Measurements from ENCODE around the gene CEP250.
"Not testable (repeated sequence)": the region's sequence is repeated elsewhere in the genome, so short reads cannot be mapped to it uniquely, and the experiment has no call there.

The CEP250 gene

DNA sequence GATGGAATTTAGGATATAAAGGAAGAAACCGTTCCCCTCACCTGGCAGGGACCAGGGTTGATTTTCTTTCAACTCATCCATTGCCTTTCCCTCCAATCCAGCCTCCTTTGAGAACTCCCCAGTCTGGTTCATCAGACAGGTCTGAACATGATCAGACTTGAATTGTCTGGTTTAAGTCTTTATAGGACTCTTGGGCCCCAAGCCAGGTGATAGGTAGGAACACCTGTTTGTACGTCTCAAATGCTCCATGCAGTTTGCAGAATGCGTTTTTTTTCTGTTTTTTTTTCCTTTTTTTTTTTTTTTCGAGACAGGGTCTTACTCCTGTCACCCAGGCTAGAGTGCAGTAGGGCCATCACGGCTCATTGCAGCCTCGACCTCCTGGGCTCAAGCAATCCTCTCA is 4.1 kb upstream of the CEP250 start:
- CTCF ChIA-PET = no interaction called here
- H3K27ac ChIP-seq = peak overlapping the region; percentile 65
- peak; percentile 98 for DNase-seq (ENCODE audit: low spot score)
- POLR2A ChIA-PET (ENCODE audit: low non-redundant PET) = no interaction called here
- TF ChIP-seq, protein P1, sequence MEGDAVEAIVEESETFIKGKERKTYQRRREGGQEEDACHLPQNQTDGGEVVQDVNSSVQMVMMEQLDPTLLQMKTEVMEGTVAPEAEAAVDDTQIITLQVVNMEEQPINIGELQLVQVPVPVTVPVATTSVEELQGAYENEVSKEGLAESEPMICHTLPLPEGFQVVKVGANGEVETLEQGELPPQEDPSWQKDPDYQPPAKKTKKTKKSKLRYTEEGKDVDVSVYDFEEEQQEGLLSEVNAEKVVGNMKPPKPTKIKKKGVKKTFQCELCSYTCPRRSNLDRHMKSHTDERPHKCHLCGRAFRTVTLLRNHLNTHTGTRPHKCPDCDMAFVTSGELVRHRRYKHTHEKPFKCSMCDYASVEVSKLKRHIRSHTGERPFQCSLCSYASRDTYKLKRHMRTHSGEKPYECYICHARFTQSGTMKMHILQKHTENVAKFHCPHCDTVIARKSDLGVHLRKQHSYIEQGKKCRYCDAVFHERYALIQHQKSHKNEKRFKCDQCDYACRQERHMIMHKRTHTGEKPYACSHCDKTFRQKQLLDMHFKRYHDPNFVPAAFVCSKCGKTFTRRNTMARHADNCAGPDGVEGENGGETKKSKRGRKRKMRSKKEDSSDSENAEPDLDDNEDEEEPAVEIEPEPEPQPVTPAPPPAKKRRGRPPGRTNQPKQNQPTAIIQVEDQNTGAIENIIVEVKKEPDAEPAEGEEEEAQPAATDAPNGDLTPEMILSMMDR (conservative IDR thresholded peaks at IDR 0.05; ENCODE audit: low read depth) = no peak

DNA sequence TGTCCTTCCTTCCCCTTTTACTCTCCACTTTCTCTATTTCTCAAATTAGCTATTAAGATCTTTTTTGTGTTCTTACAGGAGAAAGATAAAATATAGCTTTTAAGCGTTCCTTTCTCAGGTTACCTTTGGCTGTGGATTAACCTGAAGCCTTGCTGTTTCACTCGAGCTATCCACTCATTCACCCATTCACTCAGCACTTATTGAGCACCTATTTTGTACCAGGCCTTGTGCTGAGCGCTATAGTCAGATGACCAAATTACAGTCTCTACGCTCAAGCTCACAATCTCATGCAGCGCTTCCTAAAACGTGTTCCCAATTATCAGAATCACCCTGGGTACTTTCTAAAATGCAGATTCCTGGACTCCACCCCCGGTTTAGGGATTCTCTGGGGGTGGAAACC is 1.8 kb upstream of the CEP250 start:
- H3K27ac ChIP-seq = peak overlapping the region; percentile 95
- no peak for DNase-seq (ENCODE audit: low spot score)
- TF ChIP-seq, protein P1 (conservative IDR thresholded peaks at IDR 0.05; ENCODE audit: low read depth) = no peak
- POLR2A ChIA-PET (ENCODE audit: low non-redundant PET) = interaction anchor here (0.6 to 0.7 kb wide), 2 partner anchors 14 to 16 kb away, joined by 3 to 4 read pairs; no protein-coding TSS in a partner anchor
- CTCF ChIA-PET = interaction anchor here (2.1 kb wide), 1 partner anchor 150 kb away, joined by 5 read pairs; no protein-coding TSS in a partner anchor

DNA sequence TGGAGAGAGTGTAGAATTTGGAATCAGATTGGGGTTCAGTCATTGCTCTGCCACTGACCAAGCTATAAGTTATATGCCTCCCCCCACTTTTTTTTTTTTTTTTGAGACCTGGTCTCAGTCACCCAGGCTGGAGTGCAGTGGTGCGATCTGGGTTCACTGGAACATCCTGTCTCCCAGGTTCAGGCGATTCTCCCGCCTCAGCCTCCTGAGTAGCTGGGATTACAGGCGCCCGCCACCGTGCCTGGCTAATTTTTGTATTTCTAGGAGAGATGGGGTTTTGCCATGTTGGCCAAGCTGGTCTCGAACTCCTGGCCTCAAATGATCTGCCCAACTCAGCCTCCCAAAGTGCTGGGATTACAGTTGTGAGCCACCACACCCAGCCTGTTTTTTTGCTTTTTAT is 1.3 kb downstream of the CEP250 start:
- POLR2A ChIA-PET (ENCODE audit: low non-redundant PET) = interaction anchor here (0.7 kb wide), 1 partner anchor 328 kb away, joined by 5 read pairs; no protein-coding TSS in a partner anchor
- not testable (repeated sequence) for H3K27ac ChIP-seq

DNA sequence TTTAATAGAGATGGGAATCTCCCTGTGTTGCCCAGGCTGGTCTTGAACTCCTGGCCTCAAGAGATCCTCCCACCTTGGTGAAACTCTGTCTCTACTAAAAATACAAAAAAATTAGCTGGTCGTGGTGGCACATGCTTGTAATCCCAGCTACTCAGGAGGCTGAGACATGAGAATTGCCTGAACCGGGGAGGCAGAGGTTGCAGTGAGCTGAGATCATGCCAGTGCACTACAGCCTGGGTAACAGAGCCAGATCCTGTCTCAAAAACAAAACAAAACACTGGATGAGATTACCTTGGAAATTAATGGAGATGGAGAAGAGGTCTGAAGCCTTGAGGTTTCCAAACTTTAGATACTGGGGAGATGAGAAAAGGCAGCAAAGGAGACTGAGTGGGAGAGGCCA is 2.1 kb downstream of the CEP250 start:
- peak overlapping the region; percentile 22 for H3K27ac ChIP-seq
- DNase-seq (ENCODE audit: low spot score); POLR2A ChIA-PET (ENCODE audit: low non-redundant PET): not testable (repeated sequence)
- CTCF ChIA-PET = interaction anchor here (0.8 to 1.2 kb wide), 2 partner anchors 23 to 209 kb away, joined by 5 to 8 read pairs; no protein-coding TSS in a partner anchor

More for the DNA sequence above, 1.3 kb downstream of the CEP250 start:
- DNase-seq (ENCODE audit: low spot score) = not testable (repeated sequence)
- CTCF ChIA-PET = interaction anchor here (0.6 to 1.7 kb wide), 7 partner anchors 8 to 210 kb away, joined by 3 to 6 read pairs (median 5); no protein-coding TSS in a partner anchor

DNA sequence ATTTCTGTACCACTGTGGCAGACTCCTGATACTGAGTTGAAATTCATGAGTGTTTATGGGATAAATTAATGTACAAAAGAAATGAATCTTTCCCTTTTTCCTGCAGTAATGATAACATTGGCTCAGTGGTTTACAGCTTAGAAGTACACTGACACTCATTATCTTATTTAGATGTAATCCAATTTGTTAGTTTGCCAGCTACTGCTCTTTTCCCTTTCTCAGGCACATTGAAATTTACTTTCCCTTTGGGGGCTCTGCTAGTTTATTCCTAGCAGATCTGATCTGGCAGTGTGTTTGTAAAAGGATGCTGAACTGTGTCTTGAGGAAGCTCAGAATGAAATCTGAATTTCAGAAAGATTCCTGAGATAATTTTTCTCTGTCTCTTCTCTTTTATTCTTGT is 3.0 kb downstream of the CEP250 start:
- no peak for DNase-seq (ENCODE audit: low spot score)
- TF ChIP-seq, protein P1 (conservative IDR thresholded peaks at IDR 0.05; ENCODE audit: low read depth) = no peak
- CTCF ChIA-PET = interaction anchor here (1.1 kb wide), 1 partner anchor 12 kb away, joined by 3 read pairs; no protein-coding TSS in a partner anchor
- POLR2A ChIA-PET (ENCODE audit: low non-redundant PET) = no interaction called here
- no peak overlapping the region for H3K27ac ChIP-seq

DNA sequence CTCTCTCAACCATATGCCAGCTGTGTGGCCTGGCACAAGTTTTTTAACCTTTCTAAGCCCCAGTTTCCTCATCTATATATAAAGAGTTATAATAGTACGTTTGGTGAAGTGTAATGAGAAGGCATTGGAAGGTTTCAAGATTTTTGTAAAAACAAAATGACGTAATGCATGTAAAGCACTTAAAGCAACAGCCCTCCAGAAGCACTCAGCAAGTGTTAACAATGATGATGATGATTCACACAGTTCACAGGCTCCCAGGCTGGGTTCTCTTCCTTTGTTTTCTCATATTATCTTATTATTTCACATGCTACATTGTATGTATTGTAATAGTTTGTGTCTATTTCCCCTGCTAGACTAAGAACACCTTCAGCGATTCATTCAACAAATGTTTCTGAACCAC is 6.2 kb downstream of the CEP250 start:
- H3K27ac ChIP-seq = no peak overlapping the region
- CTCF ChIA-PET = no interaction called here

DNA sequence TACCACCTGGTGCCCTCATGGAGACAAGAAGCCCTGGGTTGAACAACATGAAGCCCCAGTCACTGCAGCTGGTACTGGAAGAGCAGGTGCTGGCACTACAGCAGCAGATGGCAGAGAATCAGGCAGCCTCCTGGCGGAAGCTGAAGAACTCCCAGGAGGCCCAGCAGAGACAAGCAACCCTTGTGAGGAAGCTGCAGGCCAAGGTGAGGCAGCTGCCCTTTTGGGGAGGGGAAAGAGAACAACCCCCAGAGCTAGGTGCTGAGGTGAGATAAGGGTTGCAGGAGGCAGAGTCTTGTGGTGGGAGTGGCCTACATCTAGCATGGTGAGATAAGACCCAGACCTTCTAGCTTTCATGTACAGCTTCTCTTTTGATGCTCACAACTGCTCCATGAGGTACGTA is 7.0 kb downstream of the CEP250 start:
- peak overlapping the region; percentile 7; the same call in 1 of the 2 replicates for H3K27ac ChIP-seq
- ChIA-PET CTCF (interaction anchor here (0.6 kb wide), 1 partner anchor 74 kb away, joined by 3 read pairs; no protein-coding TSS in a partner anchor), POLR2A (ENCODE audit: low non-redundant PET) (interaction anchor here (1.0 kb wide), 1 partner anchor 8 kb away, joined by 3 read pairs; no protein-coding TSS in a partner anchor)
- TF ChIP-seq, protein P1 (conservative IDR thresholded peaks at IDR 0.05; ENCODE audit: low read depth) = no peak
- no peak for DNase-seq (ENCODE audit: low spot score)

More for the DNA sequence above, 6.2 kb downstream of the CEP250 start:
- POLR2A ChIA-PET (ENCODE audit: low non-redundant PET) = no interaction called here
- no peak for DNase-seq (ENCODE audit: low spot score)
- TF ChIP-seq, protein P1 (conservative IDR thresholded peaks at IDR 0.05; ENCODE audit: low read depth) = no peak

All from RWPE1 (cell line).